A673 (cell line): ENCODE data around the gene KLHL4. TPM values are rescaled to one million over a fixed set of nuclear protein-coding genes. Genes with fewer than 3 reads are reported as not detected.

ENCODE experiments used
- BruUV-seq: library from RNA; stranded (reverse); fragments of 400-500 nt; replicated peaks from 2 replicates; lab custom pipeline; 2021; lab: Mats Ljungman, UMichigan
- CTCF ChIA-PET: fragments of 300-600 bp; sonication (Branson Sonifier 250); formaldehyde crosslinking; loops from one replicate; lab custom pipeline; 2022; ENCODE audit warnings: antibody characterized with exemption; lab: Charles Lee
- POLR2A ChIA-PET: fragments of 300-600 bp; sonication (Branson Sonifier 250); formaldehyde crosslinking; loops from one replicate; lab custom pipeline; 2022; ENCODE audit warnings: antibody characterized with exemption; ENCODE audit not compliant: low non-redundant PET; lab: Charles Lee
- DNase-seq: peaks from one replicate; pipeline ENCODE4 v3.0.0-alpha.2; 2015; ENCODE audit warnings: low spot score
- H3K27ac ChIP-seq: fragments of 200-600 bp; sonication (generic); 2 replicates; pipeline ENCODE4 v1.5.1; 2016; ENCODE audit warnings: mixed run types, low read depth, mild to moderate bottlenecking, mixed read lengths, antibody characterized with exemption, low read length; ENCODE audit not compliant: poor library complexity, severe bottlenecking
- H3K27me3 ChIP-seq: fragments of 200-600 bp; sonication (generic); replicated peaks from 2 replicates; pipeline ENCODE4 v1.6.1; 2017; ENCODE audit warnings: mixed run types, low read depth, mild to moderate bottlenecking, mixed read lengths, antibody characterized with exemption, low read length; ENCODE audit not compliant: insufficient read depth, poor library complexity
- H3K36me3 ChIP-seq: fragments of 200-600 bp; sonication (generic); 2 replicates; pipeline ENCODE4 v1.6.1; 2016; ENCODE audit warnings: mixed run types, mild to moderate bottlenecking, mixed read lengths, antibody characterized with exemption, low read length; ENCODE audit not compliant: insufficient read depth, poor library complexity, severe bottlenecking
- H3K4me1 ChIP-seq: fragments of 200-600 bp; sonication (generic); 2 replicates; pipeline ENCODE4 v1.6.1; 2017; ENCODE audit warnings: mixed run types, mild to moderate bottlenecking, mixed read lengths, antibody characterized with exemption, low read length; ENCODE audit not compliant: insufficient read depth, poor library complexity, severe bottlenecking
- H3K4me3 ChIP-seq: fragments of 200-600 bp; sonication (generic); 2 replicates; pipeline ENCODE4 v1.5.1; 2016; ENCODE audit warnings: low read depth, mixed run types, mild to moderate bottlenecking, mixed read lengths, low read length; ENCODE audit not compliant: poor library complexity, severe bottlenecking
- H3K9me3 ChIP-seq: fragments of 200-600 bp; sonication (generic); 2 replicates; pipeline ENCODE4 v1.6.1; 2016; ENCODE audit warnings: mixed run types, low read depth, mild to moderate bottlenecking, mixed read lengths, antibody characterized with exemption, low read length; ENCODE audit not compliant: poor library complexity, severe bottlenecking
- EZH2 ChIP-seq: fragments of 200-600 bp; sonication (generic); IDR thresholded peaks from 2 replicates; pipeline ENCODE4 v1.6.1; 2017; ENCODE audit warnings: borderline replicate concordance, low read depth, mild to moderate bottlenecking, mixed read lengths, antibody characterized with exemption, low read length; ENCODE audit not compliant: poor library complexity, severe bottlenecking
- intact Hi-C: fragments of 100-400 bp; cut with micrococcal nuclease; formaldehyde crosslinking; loops from one replicate; pipeline ENCODE4 v1.10.0; 2022; ENCODE audit not compliant: unreplicated experiment
- total RNA-seq: library from RNA; stranded (reverse); gene quantifications from 2 replicates; pipeline ENCODE4 v1.2.3, GENCODE V29; 2021
- TF ChIP-seq, protein P1 (sequence below): fragments of 300-800, 200-600 bp; sonication (generic); conservative IDR thresholded peaks from 2 replicates; pipeline ENCODE4 v1.5.1; 2017; ENCODE audit warnings: low read depth, mild to moderate bottlenecking, antibody characterized with exemption, low read length, moderate library complexity, mixed read lengths

Gene KLHL4
- total RNA-seq, 1 experiment from 2014 or later, result 0.34 TPM

DNA sequence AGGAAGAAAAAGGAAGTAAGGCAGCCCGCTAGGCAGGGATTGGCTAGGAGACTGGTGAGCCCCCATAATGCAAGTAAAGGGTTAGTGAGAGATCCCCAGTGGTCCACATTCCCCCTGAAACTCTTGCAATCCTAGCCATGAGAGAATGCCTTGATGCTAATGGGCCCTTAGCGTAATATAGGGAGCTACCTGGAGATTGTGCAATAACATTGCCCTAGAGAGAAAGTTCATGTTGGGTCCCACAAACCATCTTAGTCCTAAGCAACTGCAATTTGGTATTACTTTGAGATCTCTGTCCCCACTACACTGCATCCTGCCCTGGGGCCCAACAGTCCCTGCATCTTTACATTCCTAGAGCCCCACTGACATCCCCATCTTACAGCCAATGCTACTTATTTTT is 188.5 kb downstream of the KLHL4 start:
- BruUV-seq, result no TSS peak
- Histone ChIP-seq H3K27me3 (no peaks in the 10 kb centered on the region), H3K4me1 (no peaks in the 10 kb centered on the region), H3K36me3 (no peaks in the 10 kb centered on the region), H3K9me3 (peaks cover 9% of the 10 kb centered on the region), H3K27ac (no peak overlapping the region), H3K4me3 (no peak overlapping the region)
- no peak for DNase-seq
- POLR2A ChIA-PET, result no interaction called here
- TF ChIP-seq, protein P1, sequence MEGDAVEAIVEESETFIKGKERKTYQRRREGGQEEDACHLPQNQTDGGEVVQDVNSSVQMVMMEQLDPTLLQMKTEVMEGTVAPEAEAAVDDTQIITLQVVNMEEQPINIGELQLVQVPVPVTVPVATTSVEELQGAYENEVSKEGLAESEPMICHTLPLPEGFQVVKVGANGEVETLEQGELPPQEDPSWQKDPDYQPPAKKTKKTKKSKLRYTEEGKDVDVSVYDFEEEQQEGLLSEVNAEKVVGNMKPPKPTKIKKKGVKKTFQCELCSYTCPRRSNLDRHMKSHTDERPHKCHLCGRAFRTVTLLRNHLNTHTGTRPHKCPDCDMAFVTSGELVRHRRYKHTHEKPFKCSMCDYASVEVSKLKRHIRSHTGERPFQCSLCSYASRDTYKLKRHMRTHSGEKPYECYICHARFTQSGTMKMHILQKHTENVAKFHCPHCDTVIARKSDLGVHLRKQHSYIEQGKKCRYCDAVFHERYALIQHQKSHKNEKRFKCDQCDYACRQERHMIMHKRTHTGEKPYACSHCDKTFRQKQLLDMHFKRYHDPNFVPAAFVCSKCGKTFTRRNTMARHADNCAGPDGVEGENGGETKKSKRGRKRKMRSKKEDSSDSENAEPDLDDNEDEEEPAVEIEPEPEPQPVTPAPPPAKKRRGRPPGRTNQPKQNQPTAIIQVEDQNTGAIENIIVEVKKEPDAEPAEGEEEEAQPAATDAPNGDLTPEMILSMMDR, result no peak
- no peak for TF ChIP-seq EZH2
- CTCF ChIA-PET, result no interaction called here
- intact Hi-C loops, result no loop called here

DNA sequence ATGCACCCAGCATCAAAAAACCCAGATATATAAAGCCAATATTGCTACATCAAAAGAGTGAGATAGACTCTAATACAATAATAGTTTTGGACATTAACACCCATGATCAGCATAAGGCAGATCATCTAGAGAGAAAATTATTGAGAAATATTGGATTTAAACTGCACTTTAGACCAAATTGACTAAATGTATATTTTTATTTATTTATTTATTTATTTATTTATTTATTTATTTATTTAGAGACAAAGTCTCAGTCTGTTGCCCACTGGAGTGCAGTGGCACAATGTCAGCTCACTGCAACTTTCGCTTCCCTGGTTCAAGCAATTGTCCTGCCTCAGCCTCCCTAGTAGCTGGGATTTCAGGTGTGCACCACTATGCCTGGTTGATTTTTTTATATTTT is 193.0 kb downstream of the KLHL4 start:
- BruUV-seq, result no TSS peak
- TF ChIP-seq EZH2, result no peak
- TF ChIP-seq, protein P1, result no peak
- H3K27ac ChIP-seq, result no peak overlapping the region
- H3K36me3 ChIP-seq, result no peaks in the 10 kb centered on the region
- DNase-seq, result no peak
- no peaks in the 10 kb centered on the region for H3K27me3 ChIP-seq
- no peaks in the 10 kb centered on the region for H3K4me1 ChIP-seq
- intact Hi-C loops, result no loop called here
- peaks cover 9% of the 10 kb centered on the region for H3K9me3 ChIP-seq
- H3K4me3 ChIP-seq, result no peak overlapping the region
- ChIA-PET POLR2A (no interaction called here), CTCF (no interaction called here)
